ENCODE data around the gene SPTBN1.

GRCh38 chr2:54564439-54564838 is 108.3 kb downstream of the SPTBN1 start:
- TF ChIP-seq CTCF (conservative IDR thresholded peaks at IDR 0.05; ENCODE audit: low read depth, low read length) (no peak), EZH2 (IDR thresholded peaks at IDR 0.05; ENCODE audit: low read length, unreplicated experiment) (no peak), EZH2phosphoT487 (IDR thresholded peaks at IDR 0.05; ENCODE audit: borderline replicate concordance, low read length) (no peak)

Measured in PC-3 (cell line).